Measurements from ENCODE around the gene LTBP4.

LTBP4 gene

DNA sequence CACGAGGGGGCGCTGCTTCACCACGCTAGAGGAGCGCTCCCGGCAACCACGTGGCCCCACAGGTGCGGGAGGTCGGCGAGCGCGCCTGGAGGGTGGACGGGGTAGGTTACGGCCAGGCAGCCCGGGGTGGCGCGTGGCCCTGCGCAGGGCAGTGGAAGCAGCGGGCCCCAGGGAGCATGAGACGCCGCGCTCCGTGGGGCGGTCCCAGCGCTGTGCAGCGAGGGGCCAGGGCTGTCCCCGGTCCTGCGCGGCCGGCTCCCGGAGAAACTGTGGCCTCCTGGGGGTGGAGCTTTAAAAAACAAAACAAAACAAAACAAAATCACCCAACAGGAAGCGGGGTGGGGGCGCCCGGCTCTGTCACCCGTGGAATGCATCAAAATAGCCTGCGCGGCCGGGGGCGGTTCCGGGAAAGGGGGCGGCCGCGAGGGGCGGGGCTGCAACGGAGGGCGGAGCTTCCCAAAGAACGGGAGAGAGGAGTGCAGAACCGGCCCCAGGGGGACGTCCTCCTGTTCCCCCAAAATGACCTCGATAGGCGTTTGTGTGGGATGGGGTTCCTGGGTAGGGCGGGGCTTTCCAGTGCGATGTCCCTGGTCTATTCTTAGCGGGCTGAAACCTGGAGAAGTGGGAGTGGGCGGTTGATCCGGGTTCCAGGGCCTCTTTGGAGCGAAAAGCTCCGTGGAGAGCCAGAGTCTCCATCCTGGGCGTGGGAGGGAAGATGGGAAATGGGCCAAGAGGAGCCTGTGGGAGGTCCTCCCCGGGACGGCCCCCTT is 61.9 kb downstream of the LTBP4 start:
- no peak for DNase-seq (ENCODE audit: low read depth, low spot score)

DNA sequence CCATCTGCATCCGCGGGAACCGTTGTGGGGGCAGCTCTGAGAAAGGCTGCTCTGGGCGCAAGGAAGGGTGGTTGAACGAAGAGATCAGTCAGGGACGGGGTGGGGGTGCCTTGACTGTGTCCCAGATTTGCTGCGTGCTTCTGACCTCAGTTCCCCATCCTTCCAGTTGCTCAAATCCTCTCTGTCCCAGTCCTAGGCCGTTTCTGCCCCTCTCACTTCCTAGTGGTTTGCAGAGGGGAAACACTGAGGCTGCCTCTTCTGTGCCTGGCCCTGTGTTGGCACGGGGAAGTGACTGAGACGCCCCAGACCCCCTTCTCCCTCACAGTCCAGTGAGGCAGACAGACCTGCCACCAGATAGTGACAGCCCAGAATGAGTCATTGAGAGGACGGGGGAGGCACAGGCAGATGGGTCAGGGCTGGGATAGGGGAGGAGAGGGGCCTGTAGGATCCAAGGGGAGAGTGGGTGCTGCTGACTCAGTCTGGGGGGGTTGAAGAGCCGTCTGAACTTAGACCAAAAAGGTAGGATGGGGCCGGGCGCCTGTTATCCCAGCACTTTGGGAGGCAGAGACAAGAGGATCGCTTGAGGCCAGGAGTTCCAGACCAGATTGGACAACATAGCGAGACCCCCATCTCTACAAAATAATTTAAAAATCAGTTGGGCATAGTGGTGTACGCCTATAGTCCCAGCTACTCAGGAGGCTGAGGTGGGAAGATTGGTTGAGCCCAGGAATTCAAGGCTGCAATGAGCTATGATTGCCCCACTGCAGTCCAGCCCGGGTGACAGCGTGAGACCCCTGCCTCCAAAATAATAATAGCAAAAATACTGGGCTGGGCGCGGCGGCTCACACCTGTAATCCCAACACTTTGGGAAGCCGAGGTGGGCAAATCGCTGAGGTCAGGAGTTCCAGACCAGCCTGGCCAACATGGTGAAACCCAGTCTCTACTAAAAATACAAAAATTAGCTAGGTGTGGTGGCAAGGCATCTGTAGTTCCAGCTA is 62.8 kb downstream of the LTBP4 start:
- no peak for DNase-seq (ENCODE audit: low read depth, low spot score)

DNA sequence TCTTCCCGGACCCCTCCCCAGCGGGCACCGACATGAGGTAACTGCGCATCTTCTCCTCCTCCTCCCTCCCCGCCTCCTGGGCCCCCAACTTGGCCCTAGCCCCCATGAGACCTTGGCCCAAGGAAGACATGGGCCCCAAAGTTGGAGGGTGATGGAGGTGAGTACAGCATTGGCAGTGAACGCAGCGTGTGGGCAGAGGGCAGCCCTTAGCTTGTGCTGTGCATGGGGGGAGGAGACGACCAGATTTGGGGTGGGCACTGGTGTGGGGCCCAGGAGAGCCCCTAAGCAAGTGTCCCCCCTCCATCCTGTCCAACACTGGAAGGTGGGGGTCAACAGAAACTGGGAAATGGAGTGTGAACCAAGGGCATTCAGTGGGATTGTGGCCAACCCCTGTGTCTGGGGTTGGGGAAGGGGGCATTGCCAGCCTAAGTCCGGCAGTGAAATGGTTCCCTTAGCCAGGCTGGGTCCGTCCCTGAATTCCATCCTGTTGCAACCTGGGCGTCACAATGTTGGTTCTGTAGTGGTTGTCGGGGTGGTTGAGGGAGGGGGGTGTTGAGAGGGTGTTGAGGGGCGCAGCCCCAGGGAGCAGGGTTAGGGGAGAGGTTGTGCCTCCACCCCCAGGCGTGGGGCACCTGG is 65.8 kb downstream of the LTBP4 start:
- DNase-seq (ENCODE audit: low read depth, low spot score), result no peak

DNA sequence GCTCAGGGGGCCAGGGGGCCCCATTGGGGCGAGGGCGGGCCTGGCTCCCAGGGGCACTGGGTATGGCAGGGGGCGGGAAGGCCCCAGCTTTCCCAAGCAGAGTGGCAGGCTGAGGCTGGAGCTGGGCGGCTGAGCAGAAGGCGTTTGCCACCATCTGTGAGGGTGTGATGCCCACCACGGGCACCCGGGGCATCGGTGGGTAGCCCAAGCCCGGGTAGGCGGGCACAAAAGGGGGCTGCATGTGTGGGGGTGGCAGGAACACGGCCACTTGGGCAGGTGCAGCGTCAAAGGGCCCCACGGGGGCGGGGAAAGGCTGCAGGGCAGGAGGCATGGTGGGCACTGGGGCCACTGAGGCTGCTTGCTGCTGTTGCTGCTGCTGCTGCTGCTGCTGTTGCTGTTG is 66.4 kb downstream of the LTBP4 start:
- no peak for DNase-seq (ENCODE audit: low read depth, low spot score)

DNA sequence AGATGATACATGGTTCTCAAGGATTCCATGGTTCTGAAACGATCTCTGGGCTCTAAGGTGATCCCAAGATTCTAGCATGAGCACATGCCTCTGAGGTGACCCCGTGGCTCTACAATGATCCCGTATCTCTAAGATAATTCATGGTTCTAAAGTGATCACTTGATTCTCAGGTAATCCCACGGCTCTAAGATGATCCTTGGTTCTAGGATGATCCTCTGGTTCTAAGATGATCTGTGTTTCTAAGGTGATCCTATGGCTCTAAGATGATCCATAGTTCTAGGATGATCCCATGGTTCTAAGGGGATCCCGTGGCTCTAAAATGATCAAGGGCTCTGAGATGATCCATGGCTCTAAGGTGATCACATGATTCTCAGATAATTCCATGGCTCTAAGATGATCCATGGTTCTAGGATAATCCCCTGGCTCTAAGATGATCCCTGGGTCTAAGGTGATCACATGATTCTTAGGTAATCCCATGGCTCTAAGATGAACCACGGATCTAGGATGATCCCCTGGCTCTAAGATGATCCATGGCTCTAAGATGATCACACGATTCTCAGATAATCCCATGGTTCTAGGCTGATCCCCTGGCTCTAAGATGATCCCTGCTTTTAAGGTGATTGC is 67.9 kb downstream of the LTBP4 start:
- no peak for DNase-seq (ENCODE audit: low read depth, low spot score)

DNA sequence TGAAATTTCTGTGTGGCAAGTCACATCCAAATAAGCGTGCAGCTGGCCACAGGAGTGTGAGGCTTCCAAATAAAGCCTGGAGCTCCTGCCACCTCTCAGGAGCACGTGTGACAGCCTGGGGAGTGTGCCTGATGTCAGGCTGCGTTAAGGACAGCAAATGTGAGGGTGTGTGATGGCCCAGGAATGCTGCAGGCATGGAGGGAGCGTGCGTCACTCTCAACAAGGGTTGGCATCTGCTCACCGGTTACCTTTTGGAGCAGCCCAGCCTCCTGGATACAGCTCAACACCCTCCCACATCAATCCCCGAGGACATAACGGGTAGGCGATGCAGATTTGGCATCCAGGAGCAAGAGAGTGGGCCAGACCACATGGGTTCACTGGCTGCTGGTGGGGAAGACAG is 70.2 kb downstream of the LTBP4 start:
- no peak for DNase-seq (ENCODE audit: low read depth, low spot score)

DNA sequence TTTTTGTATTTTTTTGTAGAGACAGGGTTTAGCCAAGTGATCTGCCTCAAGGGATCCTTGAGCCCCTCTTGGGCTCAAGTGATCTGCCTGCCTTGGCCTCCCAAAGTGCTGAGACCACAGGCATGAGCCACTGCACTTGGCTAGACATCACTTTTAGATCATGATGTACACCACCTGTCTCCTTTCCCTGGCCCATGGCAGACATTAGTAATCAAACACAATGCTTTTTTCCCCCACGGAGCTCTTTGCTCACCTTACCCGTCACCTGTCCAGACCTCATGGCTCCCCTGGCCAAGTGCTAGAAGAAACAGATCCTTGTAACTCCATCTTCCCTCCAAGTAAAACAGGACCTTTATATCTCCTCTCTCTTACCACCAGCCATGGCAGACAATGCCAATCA is 70.9 kb downstream of the LTBP4 start:
- DNase-seq (ENCODE audit: low read depth, low spot score), result no peak

DNA sequence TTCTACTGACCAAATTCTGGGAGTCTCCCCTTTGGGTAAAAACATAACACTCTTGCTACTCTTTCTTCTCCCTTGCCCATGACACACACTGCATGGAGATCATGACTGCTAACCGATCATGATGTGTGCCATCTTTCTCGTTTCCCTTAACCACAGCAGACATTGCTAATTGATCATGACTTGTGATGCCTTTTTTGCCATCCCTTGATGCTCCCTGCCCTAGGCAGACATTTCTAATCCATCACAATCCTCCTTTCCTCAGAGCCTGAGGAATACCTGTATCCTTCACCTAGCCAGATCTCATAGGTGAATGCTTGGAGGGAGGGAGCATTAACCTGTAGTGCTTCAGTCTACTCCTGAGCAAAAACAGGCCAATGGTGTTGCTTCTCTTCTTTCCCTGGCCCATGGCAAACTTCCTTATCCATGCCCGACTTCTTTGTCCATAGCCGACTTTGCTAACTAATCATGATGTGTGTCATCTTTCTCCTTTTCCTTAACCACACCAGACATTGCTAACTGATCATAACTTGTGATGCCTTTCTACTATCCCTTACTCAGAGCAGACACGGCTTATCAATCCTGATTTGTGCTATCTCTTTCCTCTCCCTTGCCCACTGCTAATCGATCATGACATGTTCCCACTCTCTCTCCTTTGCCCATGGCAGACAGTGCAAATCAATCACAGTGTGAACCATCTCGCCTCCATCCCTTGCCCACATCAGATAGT is 71.6 kb downstream of the LTBP4 start:
- no peak for DNase-seq (ENCODE audit: low read depth, low spot score)

DNA sequence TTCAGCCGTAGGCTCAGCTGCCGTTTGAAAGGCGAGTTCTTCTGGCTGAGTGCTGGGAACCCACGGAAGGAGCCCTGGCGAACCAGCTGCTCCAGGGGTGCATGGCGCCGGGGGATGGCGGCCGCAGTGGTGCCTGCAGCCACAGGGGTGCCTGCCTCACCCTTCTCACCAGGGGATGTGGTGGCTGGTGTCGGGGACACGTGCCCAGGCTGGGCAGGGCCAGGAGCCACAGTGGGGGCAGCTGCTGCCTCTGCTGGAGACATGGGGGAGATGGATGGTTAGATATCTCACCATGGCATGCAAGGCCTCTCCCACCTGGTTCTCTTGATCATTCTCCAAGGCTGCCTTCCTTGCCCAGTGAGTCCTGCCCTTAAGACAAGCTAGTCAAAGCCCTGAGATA is 72.2 kb downstream of the LTBP4 start:
- no peak for DNase-seq (ENCODE audit: low read depth, low spot score)

DNA sequence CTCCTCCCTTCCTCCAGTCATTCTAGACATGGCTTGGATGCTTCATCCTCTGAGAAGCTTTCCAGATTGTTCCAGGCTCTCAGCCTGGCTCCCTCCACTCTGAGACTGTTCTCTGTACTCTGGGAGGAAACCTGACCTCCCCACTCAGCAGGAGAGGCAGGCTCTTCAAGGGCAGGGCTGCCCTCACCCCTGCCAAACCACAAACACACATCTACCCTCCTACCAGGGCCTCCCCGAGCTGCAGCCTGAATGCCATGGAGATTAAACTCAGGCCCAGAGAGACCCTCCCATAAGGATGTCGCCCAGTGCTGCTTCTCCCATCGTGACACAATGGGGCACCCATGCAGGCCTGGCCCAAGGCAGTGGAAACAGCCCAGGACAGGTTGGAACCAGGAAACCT is 73.1 kb downstream of the LTBP4 start:
- no peak for DNase-seq (ENCODE audit: low read depth, low spot score)

DNA sequence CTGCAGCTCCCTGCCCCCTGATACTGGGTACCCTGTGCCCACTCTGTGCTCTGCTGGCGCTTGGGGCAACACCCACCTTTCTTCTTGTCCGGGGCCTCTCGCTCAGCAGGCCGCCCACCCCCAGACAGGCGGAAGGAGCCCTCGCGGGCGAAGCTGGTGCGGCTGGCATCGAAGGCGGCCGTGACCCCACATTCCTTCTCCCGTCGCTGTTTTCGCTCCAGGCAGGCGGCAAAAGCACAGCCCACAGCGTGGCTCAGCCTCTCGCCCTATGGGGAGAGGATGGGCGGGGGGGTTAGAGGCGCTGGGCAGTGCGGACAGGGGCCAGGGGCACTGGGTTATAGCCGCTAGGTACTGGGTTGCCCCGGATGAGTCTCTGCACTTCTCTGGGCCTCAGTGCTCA is 76.0 kb downstream of the LTBP4 start:
- DNase-seq (ENCODE audit: low read depth, low spot score), result no peak

Data from iPS DF 19.7 (cell line).